Measurements from ENCODE around the gene GTPBP1. TPM values are rescaled to one million over a fixed set of nuclear protein-coding genes. Genes with fewer than 3 reads are reported as not detected.

The GTPBP1 gene
- total and polyA plus RNA-seq, 2 of the 4 experiments (the other 2 are of a cell fraction) = 12.4 to 29.5 TPM

DNA sequence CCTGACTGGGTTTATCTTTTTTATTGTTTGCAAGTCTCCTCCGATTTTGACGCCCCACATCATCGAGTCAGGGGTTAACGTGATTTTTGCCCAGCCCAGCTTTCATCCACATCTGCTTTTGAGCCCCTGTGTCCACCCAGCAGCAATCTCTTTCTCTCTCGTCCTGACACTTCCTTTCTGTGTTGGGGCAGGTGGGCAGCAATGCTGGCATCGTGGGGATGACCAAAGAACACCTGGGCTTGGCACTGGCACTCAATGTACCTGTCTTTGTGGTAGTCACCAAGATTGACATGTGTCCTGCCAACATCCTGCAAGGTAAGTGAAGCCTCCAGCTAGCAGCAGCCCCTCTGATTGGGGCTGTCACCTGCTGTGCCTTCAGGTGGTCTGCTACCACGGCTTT, 15.8 kb downstream of the GTPBP1 start:
- no peak overlapping the region for H2BK5ac ChIP-seq (ENCODE audit: low read depth, low read length, poor library complexity, severe bottlenecking)
- peaks cover 50% of the 10 kb centered on the region for H3K36me3 ChIP-seq (ENCODE audit: control insufficient read depth, insufficient read depth, low read length)
- H2BK120ac ChIP-seq (ENCODE audit: low read depth, low read length) = no peak overlapping the region
- H3K9ac ChIP-seq (ENCODE audit: low read depth, low read length) = no peak overlapping the region
- H2BK15ac ChIP-seq (ENCODE audit: low read depth, low read length) = no peak overlapping the region
- no peak overlapping the region for H3K18ac ChIP-seq (ENCODE audit: low read depth, low read length)
- no peak overlapping the region for H2AK9ac ChIP-seq (replicated peaks; ENCODE audit: low read depth, low read length, poor library complexity)
- no peak overlapping the region for H3K4me2 ChIP-seq (ENCODE audit: low read depth, low read length)
- H2AFZ ChIP-seq (replicated peaks; ENCODE audit: low read length, poor library complexity) = no peak overlapping the region
- no peak overlapping the region for H3K27ac ChIP-seq (ENCODE audit: insufficient read depth, low read length)
- no peak overlapping the region for H4K5ac ChIP-seq (ENCODE audit: low read depth, low read length)
- no peak for TF ChIP-seq POLR2A (IDR thresholded peaks at IDR 0.05; ENCODE audit: low read depth, low read length)
- TF ChIP-seq MXI1 (IDR thresholded peaks at IDR 0.05; ENCODE audit: borderline replicate concordance, low read depth, low read length) = no peak
- TF ChIP-seq BHLHE40 (IDR thresholded peaks at IDR 0.05; ENCODE audit: low read depth, low read length) = no peak
- no peak for TF ChIP-seq CEBPB (IDR thresholded peaks at IDR 0.05; ENCODE audit: low read depth, low read length)
- no peak for TF ChIP-seq MAZ (IDR thresholded peaks at IDR 0.05; ENCODE audit: borderline replicate concordance, low read depth, low read length)
- TF ChIP-seq RFX5 (IDR thresholded peaks at IDR 0.05; ENCODE audit: low read depth, low read length) = no peak
- TF ChIP-seq FOS (IDR thresholded peaks at IDR 0.05; ENCODE audit: low read depth, low read length) = no peak
- CTCF ChIA-PET = no interaction called here
- in situ Hi-C loops (cut with MboI; ENCODE audit: low sequenced_read_pairs) (no loop called here), dilution Hi-C loops (cut with HindIII; ENCODE audit: low sequenced_read_pairs, unreplicated experiment) (no loop called here), intact Hi-C loops (cut with micrococcal nuclease) (no loop called here)
- H3K14ac ChIP-seq (replicated peaks; ENCODE audit: low read depth, low read length) = no peak overlapping the region
- H3K79me1 ChIP-seq (ENCODE audit: low read depth in 1 of 2, low read length in 2 of 2) = peaks cover 26 to 70% of the 10 kb centered on the region in 2 experiments
- no peak overlapping the region for H3K23ac ChIP-seq (ENCODE audit: low read depth, low read length)
- no peak overlapping the region for H3K4me3 ChIP-seq (ENCODE audit: insufficient read depth, low read depth, low read length)
- WGBS, 2 experiments (ENCODE audit: extremely low coverage in 2 of 2, insufficient read length in 1 of 2) = 100% methylated on average over 1 of the region's 7 CpGs; no CpG with 5 or more reads in 1 of the 2 experiments
- H4K91ac ChIP-seq (ENCODE audit: insufficient read depth, low read depth, low read length) = no peak overlapping the region
- BruUV-seq (replicated peaks) = no TSS peak
- H4K8ac ChIP-seq (ENCODE audit: low read depth in 2 of 2, low read length in 2 of 2) = no peak overlapping the region
- no peak overlapping the region for H2BK20ac ChIP-seq (ENCODE audit: low read depth, low read length)
- H2AK5ac ChIP-seq (ENCODE audit: low read depth, low read length) = no peak overlapping the region
- POLR2A ChIA-PET (ENCODE audit: unreplicated experiment) = no interaction called here
- H3K4me1 ChIP-seq (ENCODE audit: control insufficient read depth, insufficient read depth, low read length) = peaks cover 2% of the 10 kb centered on the region
- H4K20me1 ChIP-seq (ENCODE audit: insufficient read depth, low read length) = peaks cover 18% of the 10 kb centered on the region
- no peaks in the 10 kb centered on the region for H3K27me3 ChIP-seq (ENCODE audit: control insufficient read depth, insufficient read depth, low read length)
- no peak overlapping the region for H3K4ac ChIP-seq (ENCODE audit: low read depth, low read length)
- H3K9me1 ChIP-seq (ENCODE audit: insufficient read depth, low read length) = peaks cover 13% of the 10 kb centered on the region; the same call in 1 of the 2 replicates
- ATAC-seq (ENCODE audit: low read depth) (no peak), DNase-seq (no peak)
- H3K56ac ChIP-seq (ENCODE audit: extremely low read depth, insufficient read depth, low read length) = no peak overlapping the region
- no peaks in the 10 kb centered on the region for H3K9me3 ChIP-seq (ENCODE audit: control insufficient read depth, insufficient read depth, low read length)

All from IMR-90 (cell line).